MM.1S (cell line): ENCODE results near the gene ECSCR.
A peak's percentile ranks its signal among the peaks of the same experiment; 100 is the strongest.
"Not testable (repeated sequence)": the region's sequence is repeated elsewhere in the genome, so short reads cannot be mapped to it uniquely, and the experiment has no call there.

Experiments
- DNase-seq: peaks from one replicate; pipeline ENCODE4 v3.0.0-alpha.2; 2015
- H2AFZ ChIP-seq: fragments of 300-600 bp; sonication (generic); 2 replicates; pipeline ENCODE4 v1.6.0; 2016; ENCODE audit warnings: antibody characterized with exemption, low read length
- H3F3A ChIP-seq: fragments of 300-600 bp; sonication (generic); 2 replicates; pipeline ENCODE4 v1.6.1; 2016; ENCODE audit warnings: mild to moderate bottlenecking, antibody characterized with exemption, low read length, moderate library complexity, mixed read lengths; ENCODE audit not compliant: insufficient read depth
- H3K27ac ChIP-seq: fragments of 300-600 bp; sonication (generic); 2 replicates; pipeline ENCODE4 v1.5.1; 2016; ENCODE audit warnings: mild to moderate bottlenecking, low read length
- H3K27me3 ChIP-seq: fragments of 300-600 bp; sonication (generic); replicated peaks from 2 replicates; pipeline ENCODE4 v1.6.0; 2016; ENCODE audit warnings: low read length; ENCODE audit not compliant: insufficient read depth
- H3K36me3 ChIP-seq: fragments of 300-600 bp; sonication (generic); replicated peaks from 2 replicates; pipeline ENCODE4 v1.6.1; 2016; ENCODE audit warnings: mild to moderate bottlenecking, low read length, mixed read lengths; ENCODE audit not compliant: insufficient read depth
- H3K4me1 ChIP-seq: fragments of 300-600 bp; sonication (generic); 2 replicates; pipeline ENCODE4 v1.6.1; 2016; ENCODE audit warnings: low read length, mixed read lengths
- H3K4me2 ChIP-seq: fragments of 300-600 bp; sonication (generic); 2 replicates; pipeline ENCODE4 v1.6.0; 2016; ENCODE audit warnings: low read depth, low read length
- H3K4me3 ChIP-seq: fragments of 300-600 bp; sonication (generic); 2 replicates; pipeline ENCODE4 v1.5.1; 2016; ENCODE audit warnings: low read length, mixed read lengths
- H3K79me2 ChIP-seq: fragments of 300-600 bp; sonication (generic); 2 replicates; pipeline ENCODE4 v1.6.1; 2016; ENCODE audit warnings: mixed run types, low read length, mixed read lengths
- H3K9ac ChIP-seq: fragments of 300-600 bp; sonication (generic); 2 replicates; pipeline ENCODE4 v1.6.1; 2016; ENCODE audit warnings: low read length, mixed read lengths
- H3K9me2 ChIP-seq: fragments of 300-600 bp; sonication (generic); replicated peaks from 2 replicates; pipeline ENCODE4 v1.6.1; 2016; ENCODE audit warnings: mild to moderate bottlenecking, low read length, mixed read lengths; ENCODE audit not compliant: insufficient read depth
- H3K9me3 ChIP-seq: fragments of 300-600 bp; sonication (generic); replicated peaks from 2 replicates; pipeline ENCODE4 v1.6.1; 2016; ENCODE audit warnings: mild to moderate bottlenecking, low read length, mixed read lengths; ENCODE audit not compliant: insufficient read depth
- H4K20me1 ChIP-seq: fragments of 300-600 bp; sonication (generic); 2 replicates; pipeline ENCODE4 v1.6.1; 2016; ENCODE audit warnings: mild to moderate bottlenecking, low read length, moderate library complexity, mixed read lengths; ENCODE audit not compliant: insufficient read depth
- EZH2 ChIP-seq: fragments of 300-600 bp; sonication (generic); optimal IDR thresholded peaks from 2 replicates; pipeline ENCODE3; 2017; ENCODE audit warnings: low read depth, mild to moderate bottlenecking, antibody characterized with exemption, low read length, mixed read lengths
- EZH2phosphoT487 ChIP-seq: fragments of 300-600 bp; sonication (generic); IDR thresholded peaks from 2 replicates; pipeline ENCODE4 v1.6.1; 2018; ENCODE audit warnings: antibody characterized with exemption, low read length
- TF ChIP-seq, protein P1 (sequence below): fragments of 300-600 bp; sonication (generic); IDR thresholded peaks from 2 replicates; pipeline ENCODE4 v1.5.1; 2016; ENCODE audit warnings: antibody characterized with exemption, low read length, mixed read lengths

ECSCR gene

GRCh38 chr5:139492700-139493192 lies 30.2 kb upstream of the ECSCR start:
- Histone ChIP-seq H3K4me1 (no peaks in the 10 kb centered on the region), H3K27ac (no peak overlapping the region), H2AFZ (no peak overlapping the region), H3K4me3 (no peak overlapping the region), H3K9ac (no peak overlapping the region), H3F3A (no peaks in the 10 kb centered on the region), H3K36me3 (no peaks in the 10 kb centered on the region), H3K9me2 (no peaks in the 10 kb centered on the region), H4K20me1 (no peaks in the 10 kb centered on the region), H3K4me2 (no peak overlapping the region), H3K79me2 (no peaks in the 10 kb centered on the region), H3K9me3 (no peaks in the 10 kb centered on the region), H3K27me3 (no peaks in the 10 kb centered on the region)
- TF ChIP-seq EZH2phosphoT487 (no peak), EZH2 (no peak)
- TF ChIP-seq, protein P1, sequence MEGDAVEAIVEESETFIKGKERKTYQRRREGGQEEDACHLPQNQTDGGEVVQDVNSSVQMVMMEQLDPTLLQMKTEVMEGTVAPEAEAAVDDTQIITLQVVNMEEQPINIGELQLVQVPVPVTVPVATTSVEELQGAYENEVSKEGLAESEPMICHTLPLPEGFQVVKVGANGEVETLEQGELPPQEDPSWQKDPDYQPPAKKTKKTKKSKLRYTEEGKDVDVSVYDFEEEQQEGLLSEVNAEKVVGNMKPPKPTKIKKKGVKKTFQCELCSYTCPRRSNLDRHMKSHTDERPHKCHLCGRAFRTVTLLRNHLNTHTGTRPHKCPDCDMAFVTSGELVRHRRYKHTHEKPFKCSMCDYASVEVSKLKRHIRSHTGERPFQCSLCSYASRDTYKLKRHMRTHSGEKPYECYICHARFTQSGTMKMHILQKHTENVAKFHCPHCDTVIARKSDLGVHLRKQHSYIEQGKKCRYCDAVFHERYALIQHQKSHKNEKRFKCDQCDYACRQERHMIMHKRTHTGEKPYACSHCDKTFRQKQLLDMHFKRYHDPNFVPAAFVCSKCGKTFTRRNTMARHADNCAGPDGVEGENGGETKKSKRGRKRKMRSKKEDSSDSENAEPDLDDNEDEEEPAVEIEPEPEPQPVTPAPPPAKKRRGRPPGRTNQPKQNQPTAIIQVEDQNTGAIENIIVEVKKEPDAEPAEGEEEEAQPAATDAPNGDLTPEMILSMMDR = no peak
- no peak for DNase-seq

- TF ChIP-seq, protein P1 = no peak
- TF ChIP-seq EZH2phosphoT487 (no peak), EZH2 (no peak)
- H3F3A ChIP-seq = no peaks in the 10 kb centered on the region
- H3K27me3 ChIP-seq = no peaks in the 10 kb centered on the region
- no peak overlapping the region for H3K4me3 ChIP-seq
- H3K9ac ChIP-seq = no peak overlapping the region
- H3K4me1 ChIP-seq = no peaks in the 10 kb centered on the region
- H3K36me3 ChIP-seq = no peaks in the 10 kb centered on the region
- DNase-seq = no peak
- H4K20me1 ChIP-seq = no peaks in the 10 kb centered on the region
- H3K79me2 ChIP-seq = no peaks in the 10 kb centered on the region
- H3K9me3 ChIP-seq = no peaks in the 10 kb centered on the region
- no peaks in the 10 kb centered on the region for H3K9me2 ChIP-seq
- 0 out of 2 replicates have a peak overlapping the region, but pooled peaks have one; percentile 15 for H2AFZ ChIP-seq
- H3K4me2 ChIP-seq = no peak overlapping the region
- H3K27ac ChIP-seq = no peak overlapping the region
Observed at GRCh38 chr5:139488260-139488659, 25.7 kb upstream of the ECSCR start.

GRCh38 chr5:139486201-139486600 lies 23.7 kb upstream of the ECSCR start:
- DNase-seq = no peak
- Histone ChIP-seq H3K9me3 (no peaks in the 10 kb centered on the region), H2AFZ (no peak overlapping the region), H3K4me1 (peaks cover 8% of the 10 kb centered on the region), H3K36me3 (no peaks in the 10 kb centered on the region), H3K4me2 (no peak overlapping the region), H3K27me3 (no peaks in the 10 kb centered on the region), H4K20me1 (no peaks in the 10 kb centered on the region), H3F3A (no peaks in the 10 kb centered on the region), H3K79me2 (no peaks in the 10 kb centered on the region), H3K4me3 (no peak overlapping the region), H3K9me2 (no peaks in the 10 kb centered on the region), H3K27ac (no peak overlapping the region), H3K9ac (no peak overlapping the region)
- TF ChIP-seq EZH2 (no peak), EZH2phosphoT487 (no peak)
- TF ChIP-seq, protein P1 = no peak

- not testable (repeated sequence) for H3F3A ChIP-seq, H3K9ac ChIP-seq, DNase-seq, H3K79me2 ChIP-seq, H3K4me3 ChIP-seq, H3K27ac ChIP-seq, H3K9me3 ChIP-seq, H3K9me2 ChIP-seq, H3K36me3 ChIP-seq, H3K4me1 ChIP-seq, H2AFZ ChIP-seq, H3K27me3 ChIP-seq, H4K20me1 ChIP-seq
- H3K4me2 ChIP-seq = peak overlapping the region; percentile 18; the same call in 1 of the 2 replicates
Observed at GRCh38 chr5:139482890-139483208, 20.3 kb upstream of the ECSCR start.
